Endothelial cell of umbilical vein (primary cell): Measurements from ENCODE around the gene TMEM108. TPM values are rescaled to one million over a fixed set of nuclear protein-coding genes. Genes with fewer than 3 reads are reported as not detected.

Experiments used
- BruUV-seq: library from RNA; stranded (reverse); fragments of 400-500 nt; replicated peaks from 2 replicates; lab custom pipeline; 2021; lab: Mats Ljungman, UMichigan
- CTCF ChIA-PET: fragments of 300-600, 350-600 bp; sonication (Branson Sonifier 250); formaldehyde crosslinking; loops from one replicate; lab custom pipeline; 2021; ENCODE audit warnings: antibody characterized with exemption, inconsistent platforms; lab: Charles Lee
- POLR2A ChIA-PET: fragments of 300-600, 350-600 bp; sonication (Branson Sonifier 250); formaldehyde crosslinking; loops from one replicate; lab custom pipeline; 2021; ENCODE audit warnings: antibody characterized with exemption, inconsistent platforms; lab: Charles Lee
- DNase-seq: peaks from one replicate; pipeline ENCODE4 v3.0.0-alpha.2; 2011; ENCODE audit warnings: low read depth, low spot score
- FAIRE-seq: peaks from 2 replicates; lab custom pipeline; 2011; peaks lifted over from hg19 to GRCh38; lab: Jason Lieb, UNC
- H2AFZ ChIP-seq: 2 replicates; pipeline ENCODE4 v1.6.0; 2012; ENCODE audit warnings: low read depth, low read length, control low read depth, inconsistent platforms
- H3K27ac ChIP-seq: 2 replicates; pipeline ENCODE4 v1.5.1; 2011; ENCODE audit warnings: low read depth, mild to moderate bottlenecking, control low read depth, low read length, moderate library complexity; ENCODE audit not compliant: insufficient read depth
- H3K27me3 ChIP-seq, 2 experiments: 2 replicates each; pipeline versions ENCODE4 v1.6.0 to v1.6.1; 2011; ENCODE audit warnings: low read length in 2 of 2, mixed read lengths in 1 of 2; ENCODE audit not compliant: control insufficient read depth in 2 of 2, insufficient read depth in 2 of 2
- H3K36me3 ChIP-seq, 2 experiments: 2 replicates in 1 of 2; 3 replicates in 1 of 2; pipeline ENCODE4 v1.5.1; 2011; ENCODE audit warnings: low read length in 2 of 2, mild to moderate bottlenecking in 1 of 2, moderate library complexity in 1 of 2; ENCODE audit not compliant: control insufficient read depth in 2 of 2, insufficient read depth in 2 of 2; ENCODE audit errors: extremely low read depth in 1 of 2
- H3K4me1 ChIP-seq: 3 replicates; pipeline ENCODE4 v1.5.1; 2011; ENCODE audit warnings: mild to moderate bottlenecking, low read length; ENCODE audit not compliant: control insufficient read depth, insufficient read depth; ENCODE audit errors: extremely low read depth
- H3K4me2 ChIP-seq: 2 replicates; pipeline ENCODE4 v1.6.1; 2011; ENCODE audit warnings: low read length, control low read depth, mixed read lengths; ENCODE audit not compliant: insufficient read depth
- H3K4me3 ChIP-seq, 3 experiments: fragments of 200-600 bp in 1 of 3; sonication (generic), shearing (Covaris generic) in 1 of 3; replicated peaks in 1 of 3; 2 replicates each; pipeline ENCODE4 v1.5.1; 2011 to 2016; ENCODE audit warnings: control low read depth in 3 of 3, low read length in 3 of 3, mild to moderate bottlenecking in 2 of 3, inconsistent platforms in 1 of 3, low read depth in 1 of 3, moderate library complexity in 1 of 3; ENCODE audit not compliant: insufficient read depth in 1 of 3
- H3K79me2 ChIP-seq: 2 replicates; pipeline ENCODE4 v1.6.0; 2012; ENCODE audit warnings: low read length, inconsistent platforms; ENCODE audit not compliant: control insufficient read depth, insufficient read depth
- H3K9ac ChIP-seq: replicated peaks from 2 replicates; pipeline ENCODE3; 2011; ENCODE audit warnings: low read length, control low read depth; ENCODE audit not compliant: insufficient read depth; ENCODE audit errors: extremely low read depth
- H3K9me1 ChIP-seq: replicated peaks from 3 replicates; pipeline ENCODE4 v1.6.0; 2011; ENCODE audit warnings: mild to moderate bottlenecking, low read length; ENCODE audit not compliant: control insufficient read depth, insufficient read depth; ENCODE audit errors: extremely low read depth
- H3K9me3 ChIP-seq: replicated peaks from 2 replicates; pipeline ENCODE4 v1.5.1; 2012; ENCODE audit warnings: low read length, inconsistent platforms; ENCODE audit not compliant: control insufficient read depth, insufficient read depth
- H4K20me1 ChIP-seq: replicated peaks from 2 replicates; pipeline ENCODE3; 2011; ENCODE audit warnings: mild to moderate bottlenecking, low read length; ENCODE audit not compliant: control insufficient read depth, insufficient read depth; ENCODE audit errors: extremely low read depth
- EZH2 ChIP-seq: IDR thresholded peaks from 2 replicates; pipeline ENCODE4 v1.6.1; 2012; ENCODE audit warnings: borderline replicate concordance, low read depth, mild to moderate bottlenecking, moderate library complexity, low read length, inconsistent platforms; ENCODE audit not compliant: severe bottlenecking
- FOS ChIP-seq: IDR thresholded peaks from 2 replicates; pipeline ENCODE4 v1.6.1; 2011; ENCODE audit warnings: mild to moderate bottlenecking, low read length, moderate library complexity, borderline replicate concordance; ENCODE audit not compliant: insufficient read depth
- GATA2 ChIP-seq: IDR thresholded peaks from 2 replicates; pipeline ENCODE4 v1.7.0; 2011; ENCODE audit warnings: low read depth, mild to moderate bottlenecking, moderate library complexity, mixed read lengths, low read length; ENCODE audit not compliant: insufficient read length, insufficient read depth
- JUN ChIP-seq: IDR thresholded peaks from 2 replicates; pipeline ENCODE4 v1.6.1; 2011; ENCODE audit warnings: borderline replicate concordance, low read depth; ENCODE audit not compliant: insufficient read length, insufficient read depth
- MYC ChIP-seq: IDR thresholded peaks from one replicate; pipeline ENCODE4 v1.6.1; 2011; ENCODE audit warnings: mild to moderate bottlenecking, low read depth, low read length
- POLR2A ChIP-seq: IDR thresholded peaks from 2 replicates; pipeline ENCODE4 v1.6.1; 2012; ENCODE audit warnings: low read depth, mild to moderate bottlenecking, control low read depth, low read length
- POLR2AphosphoS5 ChIP-seq: IDR thresholded peaks from 2 replicates; pipeline ENCODE4 v1.6.1; 2012; ENCODE audit warnings: low read depth, mild to moderate bottlenecking, control low read depth, low read length, moderate library complexity; ENCODE audit not compliant: insufficient read depth
- dilution Hi-C: fragments of 300-500 bp; cut with MboI; formaldehyde crosslinking; loops from one replicate; pipeline ENCODE4 v1.15.0; 2019; ENCODE audit warnings: low sequenced_read_pairs; ENCODE audit not compliant: extremely low pct_ligation_motif_present
- intact Hi-C: fragments of 100-400 bp; cut with micrococcal nuclease; formaldehyde crosslinking; loops from one replicate; pipeline ENCODE4 v1.10.0; 2022
- polyA plus RNA-seq, 4 experiments: library from polyadenylated mRNA; depleted of rRNA in 3 of 4; stranded (reverse) in 3 of 4; unstranded in 1 of 4; fragments of >200 nt; gene quantifications; 2 replicates each; pipeline versions ENCODE4 v1.2.1 to v1.2.3, GENCODE V29; 2011 to 2012; ENCODE audit warnings: missing spikeins in 1 of 4
- total RNA-seq: library from RNA; stranded (reverse); gene quantifications from 2 replicates; pipeline ENCODE4 v1.2.3, GENCODE V29; 2021
- TF ChIP-seq, protein P1 (sequence below), 2 donors: IDR thresholded peaks; 1 replicate in 1 of 2; 2 replicates in 1 of 2; pipeline ENCODE4 v1.5.1; 2011; ENCODE audit warnings: low read length in 2 of 2, mild to moderate bottlenecking in 2 of 2, moderate library complexity in 2 of 2, control low read depth in 1 of 2, inconsistent platforms in 1 of 2, low read depth in 1 of 2; ENCODE audit not compliant: insufficient read depth in 1 of 2; ENCODE audit errors: extremely low read depth in 1 of 2
- TF ChIP-seq, protein P2 (sequence below): IDR thresholded peaks from 2 replicates; pipeline ENCODE4 v1.6.1; 2011; ENCODE audit not compliant: insufficient read depth, insufficient read length

The TMEM108 gene
- total and polyA plus RNA-seq, 2 donors (not counting 3 experiments of a cell fraction or from before 2014, with no cell fraction given), result 0.40 to 1.1 TPM

DNA sequence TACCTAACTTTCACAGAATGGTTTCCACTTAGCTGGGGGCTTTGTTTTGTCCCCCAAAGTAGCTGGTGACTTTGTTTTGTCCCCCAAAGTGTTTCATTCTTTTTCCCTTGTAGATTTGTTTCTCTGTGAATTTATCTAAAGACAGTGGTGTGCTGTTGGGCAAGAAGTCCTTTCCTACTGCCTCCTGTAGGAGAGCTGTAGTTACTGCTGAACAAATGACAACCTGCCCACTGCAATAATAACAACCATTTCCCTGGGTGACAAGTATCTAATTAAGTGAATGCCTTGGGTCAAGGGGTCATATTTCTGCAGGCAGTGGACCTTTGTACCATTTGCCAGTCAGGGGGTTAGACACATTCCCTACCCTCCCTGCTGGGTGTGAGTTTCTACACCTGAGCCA, 236.3 kb downstream of the TMEM108 start:
- Histone ChIP-seq H3K9me3 (no peaks in the 10 kb centered on the region), H3K4me2 (no peak overlapping the region), H3K27ac (no peak overlapping the region), H3K4me1 (peaks cover 3% of the 10 kb centered on the region), H3K4me3 (no peak overlapping the region), H3K27me3 (peaks cover 0 to 3% of the 10 kb centered on the region in 2 experiments), H3K79me2 (no peaks in the 10 kb centered on the region), H3K9ac (no peak overlapping the region), H3K36me3 (no peaks in the 10 kb centered on the region), H3K9me1 (no peaks in the 10 kb centered on the region), H4K20me1 (no peaks in the 10 kb centered on the region), H2AFZ (no peak overlapping the region)
- DNase-seq, result no peak
- ChIA-PET CTCF (no interaction called here), POLR2A (no interaction called here)
- BruUV-seq, result no TSS peak
- no peak for FAIRE-seq
- TF ChIP-seq GATA2 (no peak), EZH2 (no peak), MYC (no peak), POLR2AphosphoS5 (no peak), POLR2A (no peak), JUN (no peak), FOS (no peak)
- TF ChIP-seq, protein P1, sequence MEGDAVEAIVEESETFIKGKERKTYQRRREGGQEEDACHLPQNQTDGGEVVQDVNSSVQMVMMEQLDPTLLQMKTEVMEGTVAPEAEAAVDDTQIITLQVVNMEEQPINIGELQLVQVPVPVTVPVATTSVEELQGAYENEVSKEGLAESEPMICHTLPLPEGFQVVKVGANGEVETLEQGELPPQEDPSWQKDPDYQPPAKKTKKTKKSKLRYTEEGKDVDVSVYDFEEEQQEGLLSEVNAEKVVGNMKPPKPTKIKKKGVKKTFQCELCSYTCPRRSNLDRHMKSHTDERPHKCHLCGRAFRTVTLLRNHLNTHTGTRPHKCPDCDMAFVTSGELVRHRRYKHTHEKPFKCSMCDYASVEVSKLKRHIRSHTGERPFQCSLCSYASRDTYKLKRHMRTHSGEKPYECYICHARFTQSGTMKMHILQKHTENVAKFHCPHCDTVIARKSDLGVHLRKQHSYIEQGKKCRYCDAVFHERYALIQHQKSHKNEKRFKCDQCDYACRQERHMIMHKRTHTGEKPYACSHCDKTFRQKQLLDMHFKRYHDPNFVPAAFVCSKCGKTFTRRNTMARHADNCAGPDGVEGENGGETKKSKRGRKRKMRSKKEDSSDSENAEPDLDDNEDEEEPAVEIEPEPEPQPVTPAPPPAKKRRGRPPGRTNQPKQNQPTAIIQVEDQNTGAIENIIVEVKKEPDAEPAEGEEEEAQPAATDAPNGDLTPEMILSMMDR (IDR thresholded peaks at IDR 0.05; ENCODE audit: extremely low read depth in 1 of 2, insufficient read depth in 1 of 2, low read depth in 1 of 2, low read length in 2 of 2), result no peak
- TF ChIP-seq, protein P2, sequence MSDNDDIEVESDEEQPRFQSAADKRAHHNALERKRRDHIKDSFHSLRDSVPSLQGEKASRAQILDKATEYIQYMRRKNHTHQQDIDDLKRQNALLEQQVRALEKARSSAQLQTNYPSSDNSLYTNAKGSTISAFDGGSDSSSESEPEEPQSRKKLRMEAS, result no peak
- intact Hi-C loops (no loop called here), dilution Hi-C loops (no loop called here)
